Measurements from ENCODE around the gene GRHL3. TPM values are rescaled to one million over a fixed set of nuclear protein-coding genes. Genes with fewer than 3 reads are reported as not detected.

The GRHL3 gene
- total RNA-seq, 2 experiments from 2014 or later: not detected

- Histone ChIP-seq H3K27ac (ENCODE audit: low read depth in 1 of 2, low read length in 2 of 2) (no peak overlapping the region), H3K36me3 (ENCODE audit: insufficient read depth, low read length) (no peaks in the 10 kb centered on the region), H3K9me3 (ENCODE audit: control insufficient read depth in 1 of 2, insufficient read depth in 1 of 2, low read length in 2 of 2) (no peaks in the 10 kb centered on the region), H3K4me1 (ENCODE audit: insufficient read depth, low read length) (peaks cover 46% of the 10 kb centered on the region), H3K27me3 (ENCODE audit: control insufficient read depth in 1 of 2, insufficient read depth in 2 of 2, low read length in 2 of 2) (peaks cover 20 to 36% of the 10 kb centered on the region in 2 experiments), H3K4me3 (ENCODE audit: low read length) (peak overlapping the region; percentile 58)
- H3K27me3 Mint-ChIP-seq: peaks cover 45% of the 10 kb centered on the region
- ChIA-PET POLR2A (interaction anchor here (1.1 to 1.7 kb wide), 2 partner anchors 70 to 94 kb away, joined by 4 to 7 read pairs; partner anchors contain the start of gene NIPAL3), CTCF (interaction anchor here (1.4 to 3.1 kb wide), 2 partner anchors 70 to 170 kb away, joined by 3 to 10 read pairs; no protein-coding TSS in a partner anchor)
- DNase-seq: peak in 3 of 14 experiments; percentile 10 to 25 (median 22)
- H3K4me1 Mint-ChIP-seq (ENCODE audit: low read depth): peaks cover 56% of the 10 kb centered on the region
- peak overlapping the region; percentile 65 for H3K4me3 Mint-ChIP-seq
- intact Hi-C loops (cut with DNase I, micrococcal nuclease): loop anchor here in 1 of 2 experiments (5.0 kb wide), 1 partner anchor 71 kb away; no protein-coding TSS in a partner anchor
- no peaks in the 10 kb centered on the region for H3K36me3 Mint-ChIP-seq (ENCODE audit: low read depth)
- no peak for ATAC-seq (ENCODE audit: poor library complexity)
- TF ChIP-seq CTCF (IDR thresholded peaks at IDR 0.05): no peak
- no peak overlapping the region for H3K27ac Mint-ChIP-seq
- no peaks in the 10 kb centered on the region for H3K9me3 Mint-ChIP-seq
Observed at GRCh38 chr1:24321126-24321525, 2.0 kb downstream of the GRHL3 start.

- H3K27ac Mint-ChIP-seq: no peak overlapping the region
- H3K4me1 Mint-ChIP-seq (ENCODE audit: low read depth): peaks cover 56% of the 10 kb centered on the region
- H3K4me3 Mint-ChIP-seq: peak overlapping the region; percentile 65
Observed at GRCh38 chr1:24321697-24322469, 2.7 kb downstream of the GRHL3 start.

More at GRCh38 chr1:24321697-24322469, 2.7 kb downstream of the GRHL3 start:
- Histone ChIP-seq H3K4me3 (ENCODE audit: low read length) (peak overlapping the region; percentile 58), H3K27me3 (ENCODE audit: control insufficient read depth in 1 of 2, insufficient read depth in 2 of 2, low read length in 2 of 2) (peaks cover 20 to 29% of the 10 kb centered on the region in 2 experiments), H3K36me3 (ENCODE audit: insufficient read depth, low read length) (no peaks in the 10 kb centered on the region), H3K9me3 (ENCODE audit: control insufficient read depth in 1 of 2, insufficient read depth in 1 of 2, low read length in 2 of 2) (no peaks in the 10 kb centered on the region), H3K27ac (ENCODE audit: low read depth in 1 of 2, low read length in 2 of 2) (no peak overlapping the region), H3K4me1 (ENCODE audit: insufficient read depth, low read length) (peaks cover 46% of the 10 kb centered on the region)
- ChIA-PET CTCF (interaction anchor here (1.4 to 3.1 kb wide), 2 partner anchors 69 to 171 kb away, joined by 3 to 10 read pairs; no protein-coding TSS in a partner anchor), POLR2A (interaction anchor here (0.6 to 1.7 kb wide), 5 partner anchors 10 to 69 kb away, joined by 3 to 7 read pairs (median 3); no protein-coding TSS in a partner anchor)
- Mint-ChIP-seq H3K36me3 (ENCODE audit: low read depth) (no peaks in the 10 kb centered on the region), H3K9me3 (no peaks in the 10 kb centered on the region), H3K27me3 (peaks cover 37% of the 10 kb centered on the region)
- intact Hi-C loops (cut with DNase I, micrococcal nuclease): loop anchor here in 1 of 2 experiments (5.0 kb wide), 1 partner anchor 70 kb away; no protein-coding TSS in a partner anchor
- DNase-seq: peak; percentile 33 to 89 (median 56)
- ATAC-seq (ENCODE audit: poor library complexity): peak; percentile 72
- TF ChIP-seq CTCF (IDR thresholded peaks at IDR 0.05): no peak

All from CD4-positive, alpha-beta T cell (primary cell).